Endothelial cell of umbilical vein (primary cell): ENCODE results near the gene NT5DC1. TPM values are rescaled to one million over a fixed set of nuclear protein-coding genes. Genes with fewer than 3 reads are reported as not detected.

Source experiments
- BruUV-seq: library from RNA; stranded (reverse); fragments of 400-500 nt; replicated peaks from 2 replicates; lab custom pipeline; 2021; lab: Mats Ljungman, UMichigan
- CTCF ChIA-PET: fragments of 300-600, 350-600 bp; sonication (Branson Sonifier 250); formaldehyde crosslinking; loops from one replicate; lab custom pipeline; 2021; ENCODE audit warnings: antibody characterized with exemption, inconsistent platforms; lab: Charles Lee
- POLR2A ChIA-PET: fragments of 300-600, 350-600 bp; sonication (Branson Sonifier 250); formaldehyde crosslinking; loops from one replicate; lab custom pipeline; 2021; ENCODE audit warnings: antibody characterized with exemption, inconsistent platforms; lab: Charles Lee
- DNase-seq: peaks from one replicate; pipeline ENCODE4 v3.0.0-alpha.2; 2011; ENCODE audit warnings: low read depth, low spot score
- FAIRE-seq: peaks from 2 replicates; lab custom pipeline; 2011; peaks lifted over from hg19 to GRCh38; lab: Jason Lieb, UNC
- H2AFZ ChIP-seq: 2 replicates; pipeline ENCODE4 v1.6.0; 2012; ENCODE audit warnings: low read depth, low read length, control low read depth, inconsistent platforms
- H3K27ac ChIP-seq: 2 replicates; pipeline ENCODE4 v1.5.1; 2011; ENCODE audit warnings: low read depth, mild to moderate bottlenecking, control low read depth, low read length, moderate library complexity; ENCODE audit not compliant: insufficient read depth
- H3K27me3 ChIP-seq, 2 experiments: 2 replicates each; pipeline versions ENCODE4 v1.6.0 to v1.6.1; 2011; ENCODE audit warnings: low read length in 2 of 2, mixed read lengths in 1 of 2; ENCODE audit not compliant: control insufficient read depth in 2 of 2, insufficient read depth in 2 of 2
- H3K36me3 ChIP-seq, 2 experiments: 2 replicates in 1 of 2; 3 replicates in 1 of 2; pipeline ENCODE4 v1.5.1; 2011; ENCODE audit warnings: low read length in 2 of 2, mild to moderate bottlenecking in 1 of 2, moderate library complexity in 1 of 2; ENCODE audit not compliant: control insufficient read depth in 2 of 2, insufficient read depth in 2 of 2; ENCODE audit errors: extremely low read depth in 1 of 2
- H3K4me1 ChIP-seq: 3 replicates; pipeline ENCODE4 v1.5.1; 2011; ENCODE audit warnings: mild to moderate bottlenecking, low read length; ENCODE audit not compliant: control insufficient read depth, insufficient read depth; ENCODE audit errors: extremely low read depth
- H3K4me2 ChIP-seq: 2 replicates; pipeline ENCODE4 v1.6.1; 2011; ENCODE audit warnings: low read length, control low read depth, mixed read lengths; ENCODE audit not compliant: insufficient read depth
- H3K4me3 ChIP-seq, 3 experiments: fragments of 200-600 bp in 1 of 3; sonication (generic), shearing (Covaris generic) in 1 of 3; replicated peaks in 1 of 3; 2 replicates each; pipeline ENCODE4 v1.5.1; 2011 to 2016; ENCODE audit warnings: control low read depth in 3 of 3, low read length in 3 of 3, mild to moderate bottlenecking in 2 of 3, inconsistent platforms in 1 of 3, low read depth in 1 of 3, moderate library complexity in 1 of 3; ENCODE audit not compliant: insufficient read depth in 1 of 3
- H3K79me2 ChIP-seq: 2 replicates; pipeline ENCODE4 v1.6.0; 2012; ENCODE audit warnings: low read length, inconsistent platforms; ENCODE audit not compliant: control insufficient read depth, insufficient read depth
- H3K9ac ChIP-seq: replicated peaks from 2 replicates; pipeline ENCODE3; 2011; ENCODE audit warnings: low read length, control low read depth; ENCODE audit not compliant: insufficient read depth; ENCODE audit errors: extremely low read depth
- H3K9me1 ChIP-seq: replicated peaks from 3 replicates; pipeline ENCODE4 v1.6.0; 2011; ENCODE audit warnings: mild to moderate bottlenecking, low read length; ENCODE audit not compliant: control insufficient read depth, insufficient read depth; ENCODE audit errors: extremely low read depth
- H3K9me3 ChIP-seq: replicated peaks from 2 replicates; pipeline ENCODE4 v1.5.1; 2012; ENCODE audit warnings: low read length, inconsistent platforms; ENCODE audit not compliant: control insufficient read depth, insufficient read depth
- H4K20me1 ChIP-seq: replicated peaks from 2 replicates; pipeline ENCODE3; 2011; ENCODE audit warnings: mild to moderate bottlenecking, low read length; ENCODE audit not compliant: control insufficient read depth, insufficient read depth; ENCODE audit errors: extremely low read depth
- CTCF ChIP-seq, 2 donors: IDR thresholded peaks; 1 replicate in 1 of 2; 2 replicates in 1 of 2; pipeline ENCODE4 v1.5.1; 2011; ENCODE audit warnings: low read length in 2 of 2, mild to moderate bottlenecking in 2 of 2, moderate library complexity in 2 of 2, control low read depth in 1 of 2, inconsistent platforms in 1 of 2, low read depth in 1 of 2; ENCODE audit not compliant: insufficient read depth in 1 of 2; ENCODE audit errors: extremely low read depth in 1 of 2
- EZH2 ChIP-seq: IDR thresholded peaks from 2 replicates; pipeline ENCODE4 v1.6.1; 2012; ENCODE audit warnings: borderline replicate concordance, low read depth, mild to moderate bottlenecking, moderate library complexity, low read length, inconsistent platforms; ENCODE audit not compliant: severe bottlenecking
- FOS ChIP-seq: IDR thresholded peaks from 2 replicates; pipeline ENCODE4 v1.6.1; 2011; ENCODE audit warnings: mild to moderate bottlenecking, low read length, moderate library complexity, borderline replicate concordance; ENCODE audit not compliant: insufficient read depth
- GATA2 ChIP-seq: IDR thresholded peaks from 2 replicates; pipeline ENCODE4 v1.7.0; 2011; ENCODE audit warnings: low read depth, mild to moderate bottlenecking, moderate library complexity, mixed read lengths, low read length; ENCODE audit not compliant: insufficient read length, insufficient read depth
- JUN ChIP-seq: IDR thresholded peaks from 2 replicates; pipeline ENCODE4 v1.6.1; 2011; ENCODE audit warnings: borderline replicate concordance, low read depth; ENCODE audit not compliant: insufficient read length, insufficient read depth
- MYC ChIP-seq: IDR thresholded peaks from one replicate; pipeline ENCODE4 v1.6.1; 2011; ENCODE audit warnings: mild to moderate bottlenecking, low read depth, low read length
- POLR2A ChIP-seq: IDR thresholded peaks from 2 replicates; pipeline ENCODE4 v1.6.1; 2012; ENCODE audit warnings: low read depth, mild to moderate bottlenecking, control low read depth, low read length
- POLR2AphosphoS5 ChIP-seq: IDR thresholded peaks from 2 replicates; pipeline ENCODE4 v1.6.1; 2012; ENCODE audit warnings: low read depth, mild to moderate bottlenecking, control low read depth, low read length, moderate library complexity; ENCODE audit not compliant: insufficient read depth
- dilution Hi-C: fragments of 300-500 bp; cut with MboI; formaldehyde crosslinking; loops from one replicate; pipeline ENCODE4 v1.15.0; 2019; ENCODE audit warnings: low sequenced_read_pairs; ENCODE audit not compliant: extremely low pct_ligation_motif_present
- intact Hi-C: fragments of 100-400 bp; cut with micrococcal nuclease; formaldehyde crosslinking; loops from one replicate; pipeline ENCODE4 v1.10.0; 2022
- polyA plus RNA-seq, 4 experiments: library from polyadenylated mRNA; depleted of rRNA in 3 of 4; stranded (reverse) in 3 of 4; unstranded in 1 of 4; fragments of >200 nt; gene quantifications; 2 replicates each; pipeline versions ENCODE4 v1.2.1 to v1.2.3, GENCODE V29; 2011 to 2012; ENCODE audit warnings: missing spikeins in 1 of 4
- total RNA-seq: library from RNA; stranded (reverse); gene quantifications from 2 replicates; pipeline ENCODE4 v1.2.3, GENCODE V29; 2021
- TF ChIP-seq, protein P1 (sequence below): IDR thresholded peaks from 2 replicates; pipeline ENCODE4 v1.6.1; 2011; ENCODE audit not compliant: insufficient read depth, insufficient read length

Gene NT5DC1
- total and polyA plus RNA-seq, 2 donors (not counting 3 experiments of a cell fraction or from before 2014, with no cell fraction given) = 11.3 to 24.3 TPM

GRCh38 chr6:116156405-116157326 is 56.0 kb downstream of the NT5DC1 start:
- BruUV-seq = no TSS peak
- Histone ChIP-seq H3K4me2 (no peak overlapping the region), H3K9me3 (no peaks in the 10 kb centered on the region), H3K4me3 (no peak overlapping the region), H3K36me3 (no peaks in the 10 kb centered on the region), H4K20me1 (no peaks in the 10 kb centered on the region), H3K4me1 (no peaks in the 10 kb centered on the region), H3K79me2 (no peaks in the 10 kb centered on the region), H3K9ac (no peak overlapping the region), H3K27ac (no peak overlapping the region), H2AFZ (no peak overlapping the region), H3K9me1 (no peaks in the 10 kb centered on the region), H3K27me3 (no peaks in the 10 kb centered on the region)
- ChIA-PET POLR2A (no interaction called here), CTCF (no interaction called here)
- intact Hi-C loops = no loop called here
- TF ChIP-seq EZH2 = no peak
- TF ChIP-seq POLR2A = no peak
- TF ChIP-seq, protein P1, sequence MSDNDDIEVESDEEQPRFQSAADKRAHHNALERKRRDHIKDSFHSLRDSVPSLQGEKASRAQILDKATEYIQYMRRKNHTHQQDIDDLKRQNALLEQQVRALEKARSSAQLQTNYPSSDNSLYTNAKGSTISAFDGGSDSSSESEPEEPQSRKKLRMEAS = no peak
- FAIRE-seq = no peak
- DNase-seq = no peak
- dilution Hi-C loops = no loop called here

DNA sequence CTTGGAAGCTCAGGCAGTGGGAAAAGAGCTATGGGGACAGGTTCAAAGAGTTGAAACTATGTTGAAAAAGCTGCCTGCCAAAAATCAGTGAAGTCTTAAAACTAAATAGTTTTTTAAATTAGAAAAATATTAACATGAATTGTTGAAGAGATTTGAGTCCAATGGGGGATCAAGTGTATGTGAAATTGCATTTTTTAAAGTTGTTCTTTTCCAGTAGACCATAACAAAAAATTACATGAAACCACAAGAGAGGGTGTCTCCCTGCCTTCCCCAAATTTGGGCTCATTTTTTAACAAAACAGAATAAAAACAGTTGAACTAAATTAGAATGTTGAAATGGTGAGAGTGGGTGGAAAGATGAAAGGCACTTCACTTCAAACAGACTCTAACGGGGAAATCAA is 56.7 kb downstream of the NT5DC1 start:
- Histone ChIP-seq H3K27me3 (no peaks in the 10 kb centered on the region), H2AFZ (no peak overlapping the region), H3K4me1 (no peaks in the 10 kb centered on the region), H3K27ac (no peak overlapping the region), H3K9ac (no peak overlapping the region), H3K36me3 (no peaks in the 10 kb centered on the region), H3K4me3 (no peak overlapping the region), H4K20me1 (no peaks in the 10 kb centered on the region), H3K9me3 (no peaks in the 10 kb centered on the region), H3K9me1 (no peaks in the 10 kb centered on the region), H3K4me2 (no peak overlapping the region), H3K79me2 (no peaks in the 10 kb centered on the region)
- POLR2A ChIA-PET = no interaction called here
- CTCF ChIA-PET = interaction anchor here (1.3 kb wide), 1 partner anchor 61 kb away, joined by 5 read pairs; no protein-coding TSS in a partner anchor
- no peak for DNase-seq
- TF ChIP-seq MYC = no peak
- no peak for TF ChIP-seq POLR2A
- no peak for TF ChIP-seq GATA2
- TF ChIP-seq, protein P1 = no peak
- TF ChIP-seq CTCF (IDR thresholded peaks at IDR 0.05; ENCODE audit: extremely low read depth in 1 of 2, insufficient read depth in 1 of 2, low read depth in 1 of 2, low read length in 2 of 2) = no peak
- no peak for TF ChIP-seq POLR2AphosphoS5
- TF ChIP-seq FOS = no peak
- no peak for TF ChIP-seq EZH2
- TF ChIP-seq JUN = no peak
- no peak for FAIRE-seq
- dilution Hi-C loops (no loop called here), intact Hi-C loops (no loop called here)
- BruUV-seq = no TSS peak
